Osteocyte (in vitro differentiated cells): ENCODE data around the gene FNBP1. TPM values are rescaled to one million over a fixed set of nuclear protein-coding genes. Genes with fewer than 3 reads are reported as not detected.

ENCODE experiments used
- DNase-seq: peaks from one replicate; pipeline ENCODE4 v3.0.0; 2021; ENCODE audit warnings: mixed read lengths; ENCODE audit not compliant: unreplicated experiment; ENCODE audit errors: extremely low spot score
- H3K27ac Mint-ChIP-seq: one replicate; pipeline ENCODE4 v1.8.0; 2021; ENCODE audit warnings: mild to moderate bottlenecking, mixed read lengths; ENCODE audit not compliant: unreplicated experiment
- H3K27me3 Mint-ChIP-seq: one replicate; pipeline ENCODE4 v1.8.0; 2021; ENCODE audit warnings: mixed read lengths; ENCODE audit not compliant: unreplicated experiment
- H3K36me3 Mint-ChIP-seq: one replicate; pipeline ENCODE4 v1.8.0; 2021; ENCODE audit warnings: mixed read lengths; ENCODE audit not compliant: unreplicated experiment
- H3K4me1 Mint-ChIP-seq: one replicate; pipeline ENCODE4 v1.8.0; 2021; ENCODE audit warnings: mixed read lengths; ENCODE audit not compliant: unreplicated experiment
- H3K4me3 Mint-ChIP-seq: one replicate; pipeline ENCODE4 v1.8.0; 2021; ENCODE audit warnings: mild to moderate bottlenecking, moderate library complexity, mixed read lengths; ENCODE audit not compliant: unreplicated experiment
- H3K9me3 Mint-ChIP-seq: one replicate; pipeline ENCODE4 v1.8.0; 2021; ENCODE audit warnings: mixed read lengths; ENCODE audit not compliant: unreplicated experiment
- total RNA-seq: library from RNA; stranded (reverse); gene quantifications from 2 replicates; pipeline ENCODE4 v1.2.1, GENCODE V29; 2021
- TF ChIP-seq, protein P1 (sequence below): fragments of 200-600 bp; sonication (generic); IDR thresholded peaks from 2 replicates; pipeline ENCODE4 v1.5.0; 2021; ENCODE audit warnings: antibody characterized with exemption, mild to moderate bottlenecking, moderate library complexity

FNBP1 gene
- total RNA-seq, 1 donor from 2014 or later, result 62.2 TPM

DNA sequence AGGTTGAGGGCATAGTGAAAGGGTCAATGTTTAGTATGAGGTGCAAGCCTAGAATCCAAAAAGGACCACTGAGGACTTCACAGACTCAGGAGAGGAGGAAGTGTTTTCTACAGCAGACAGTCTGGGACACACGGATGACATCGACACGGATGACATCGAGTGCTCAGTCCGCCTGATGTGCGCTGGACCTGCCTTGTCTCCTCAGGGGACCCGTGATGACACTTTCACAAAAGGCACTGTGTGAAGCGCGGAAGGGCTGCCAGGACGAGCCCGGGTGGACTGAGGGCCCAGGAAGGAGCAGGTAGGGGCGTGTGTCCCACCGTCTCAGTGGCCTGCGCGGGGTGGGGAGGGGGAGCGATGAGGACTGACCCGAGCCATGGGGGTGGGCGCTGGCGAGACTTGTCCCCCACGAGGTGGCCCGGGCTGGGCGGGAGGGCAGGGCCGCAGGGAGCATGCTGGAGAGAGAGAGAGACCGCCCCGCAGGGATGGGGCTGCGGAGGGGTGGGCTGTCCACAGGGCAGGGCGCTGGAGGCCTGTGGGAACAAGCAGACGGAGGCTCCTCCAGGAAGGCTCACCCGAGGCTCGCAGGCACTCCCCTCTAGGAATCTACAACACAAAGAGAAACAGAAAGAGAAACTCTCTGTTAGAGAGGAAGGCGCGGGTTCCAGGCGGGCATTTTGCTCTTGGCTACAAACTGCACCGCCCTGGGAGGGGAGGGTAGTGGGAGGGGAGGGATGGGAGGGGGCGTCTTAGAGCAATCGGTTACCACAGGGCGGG lies 152.9 kb downstream of the FNBP1 start:
- Mint-ChIP-seq H3K4me1 (peaks cover 45% of the 10 kb centered on the region), H3K27me3 (no peaks in the 10 kb centered on the region), H3K9me3 (no peaks in the 10 kb centered on the region), H3K27ac (no peak overlapping the region), H3K4me3 (no peak overlapping the region), H3K36me3 (peaks cover 15% of the 10 kb centered on the region)
- TF ChIP-seq, protein P1, sequence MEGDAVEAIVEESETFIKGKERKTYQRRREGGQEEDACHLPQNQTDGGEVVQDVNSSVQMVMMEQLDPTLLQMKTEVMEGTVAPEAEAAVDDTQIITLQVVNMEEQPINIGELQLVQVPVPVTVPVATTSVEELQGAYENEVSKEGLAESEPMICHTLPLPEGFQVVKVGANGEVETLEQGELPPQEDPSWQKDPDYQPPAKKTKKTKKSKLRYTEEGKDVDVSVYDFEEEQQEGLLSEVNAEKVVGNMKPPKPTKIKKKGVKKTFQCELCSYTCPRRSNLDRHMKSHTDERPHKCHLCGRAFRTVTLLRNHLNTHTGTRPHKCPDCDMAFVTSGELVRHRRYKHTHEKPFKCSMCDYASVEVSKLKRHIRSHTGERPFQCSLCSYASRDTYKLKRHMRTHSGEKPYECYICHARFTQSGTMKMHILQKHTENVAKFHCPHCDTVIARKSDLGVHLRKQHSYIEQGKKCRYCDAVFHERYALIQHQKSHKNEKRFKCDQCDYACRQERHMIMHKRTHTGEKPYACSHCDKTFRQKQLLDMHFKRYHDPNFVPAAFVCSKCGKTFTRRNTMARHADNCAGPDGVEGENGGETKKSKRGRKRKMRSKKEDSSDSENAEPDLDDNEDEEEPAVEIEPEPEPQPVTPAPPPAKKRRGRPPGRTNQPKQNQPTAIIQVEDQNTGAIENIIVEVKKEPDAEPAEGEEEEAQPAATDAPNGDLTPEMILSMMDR, result no peak
- no peak for DNase-seq

DNA sequence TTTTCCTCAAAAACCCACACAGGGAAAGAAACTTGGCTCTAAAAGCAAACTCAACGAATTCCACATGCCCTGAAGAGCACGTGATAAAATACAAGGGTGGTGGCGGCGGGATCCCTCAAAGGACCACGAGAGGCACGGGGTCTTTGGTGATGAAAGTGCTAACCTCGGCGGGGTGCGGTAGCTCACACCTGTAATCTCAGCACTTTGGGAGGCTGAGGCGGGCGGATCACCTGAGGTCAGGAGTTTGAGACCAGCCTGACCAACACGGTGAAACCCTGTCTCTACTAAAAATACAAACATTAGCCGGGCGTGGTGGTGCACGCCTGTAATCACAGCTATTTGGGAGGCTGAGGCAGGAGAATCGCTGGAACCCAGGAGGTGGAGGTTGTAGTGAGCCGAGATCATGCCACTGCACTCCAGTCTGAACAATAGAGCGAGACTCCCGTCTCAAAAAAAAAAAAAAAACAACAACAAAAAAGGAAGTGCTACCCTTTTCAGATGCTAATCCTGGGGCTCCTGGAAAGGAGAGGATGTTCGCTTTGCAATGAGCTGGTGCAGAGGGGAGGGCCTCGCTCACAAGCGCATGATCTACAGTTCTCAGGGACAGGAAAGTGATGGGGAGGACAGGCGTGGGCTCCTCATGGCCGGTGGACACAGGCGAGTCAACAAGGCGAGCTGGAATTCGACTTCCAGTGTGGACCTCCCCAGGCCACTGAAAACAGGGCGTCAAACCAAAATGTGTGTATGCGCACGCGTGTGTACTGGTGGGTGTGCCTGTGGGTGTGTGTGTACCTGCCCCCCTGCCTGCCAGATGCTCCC lies 153.7 kb downstream of the FNBP1 start:
- Mint-ChIP-seq H3K36me3 (peaks cover 12% of the 10 kb centered on the region), H3K27me3 (no peaks in the 10 kb centered on the region), H3K9me3 (no peaks in the 10 kb centered on the region), H3K4me3 (no peak overlapping the region), H3K27ac (no peak overlapping the region), H3K4me1 (peaks cover 53% of the 10 kb centered on the region)
- TF ChIP-seq, protein P1, result no peak
- DNase-seq, result no peak

DNA sequence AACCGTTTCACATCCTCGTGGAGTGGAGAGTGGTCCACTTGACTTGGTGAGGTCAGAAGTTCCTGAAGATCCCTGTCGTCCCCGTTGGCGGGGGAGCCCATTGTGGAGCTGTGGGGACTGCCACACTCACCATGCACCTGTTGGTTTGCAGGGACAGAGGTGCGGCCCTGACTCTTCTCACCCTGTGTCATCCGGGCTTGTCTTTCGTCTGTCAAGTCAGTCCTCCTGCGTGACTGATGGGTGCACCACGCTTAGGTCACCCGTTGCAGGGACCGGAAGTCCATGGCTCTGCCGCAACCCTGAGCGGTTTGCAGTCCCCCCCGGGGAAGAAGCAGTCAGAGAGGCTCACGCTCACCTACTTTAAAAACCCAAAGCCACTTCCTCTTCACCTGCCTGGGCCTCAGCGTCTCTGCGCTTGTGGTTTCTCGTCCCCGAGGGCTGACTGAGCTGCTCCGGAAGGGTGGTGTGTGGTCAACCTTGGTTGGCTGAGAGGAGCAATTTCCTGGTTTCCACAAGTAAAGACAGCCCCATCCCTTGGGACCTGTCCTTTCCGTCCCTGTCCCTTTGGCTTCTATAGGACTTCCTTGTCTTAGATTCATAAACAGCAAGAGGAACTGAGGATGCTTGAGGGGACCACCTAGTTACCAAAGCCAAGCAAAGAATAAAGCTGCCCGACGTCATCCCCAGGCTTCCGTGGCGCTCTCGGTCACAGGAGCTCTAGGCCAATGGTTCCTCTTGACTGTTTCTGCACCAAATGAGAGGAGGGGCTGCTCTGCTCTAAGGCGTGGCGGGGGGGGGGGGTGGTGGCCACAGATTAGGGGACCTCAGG lies 154.5 kb downstream of the FNBP1 start:
- no peak overlapping the region for H3K27ac Mint-ChIP-seq
- peaks cover 58% of the 10 kb centered on the region for H3K4me1 Mint-ChIP-seq
- H3K4me3 Mint-ChIP-seq, result no peak overlapping the region

DNA sequence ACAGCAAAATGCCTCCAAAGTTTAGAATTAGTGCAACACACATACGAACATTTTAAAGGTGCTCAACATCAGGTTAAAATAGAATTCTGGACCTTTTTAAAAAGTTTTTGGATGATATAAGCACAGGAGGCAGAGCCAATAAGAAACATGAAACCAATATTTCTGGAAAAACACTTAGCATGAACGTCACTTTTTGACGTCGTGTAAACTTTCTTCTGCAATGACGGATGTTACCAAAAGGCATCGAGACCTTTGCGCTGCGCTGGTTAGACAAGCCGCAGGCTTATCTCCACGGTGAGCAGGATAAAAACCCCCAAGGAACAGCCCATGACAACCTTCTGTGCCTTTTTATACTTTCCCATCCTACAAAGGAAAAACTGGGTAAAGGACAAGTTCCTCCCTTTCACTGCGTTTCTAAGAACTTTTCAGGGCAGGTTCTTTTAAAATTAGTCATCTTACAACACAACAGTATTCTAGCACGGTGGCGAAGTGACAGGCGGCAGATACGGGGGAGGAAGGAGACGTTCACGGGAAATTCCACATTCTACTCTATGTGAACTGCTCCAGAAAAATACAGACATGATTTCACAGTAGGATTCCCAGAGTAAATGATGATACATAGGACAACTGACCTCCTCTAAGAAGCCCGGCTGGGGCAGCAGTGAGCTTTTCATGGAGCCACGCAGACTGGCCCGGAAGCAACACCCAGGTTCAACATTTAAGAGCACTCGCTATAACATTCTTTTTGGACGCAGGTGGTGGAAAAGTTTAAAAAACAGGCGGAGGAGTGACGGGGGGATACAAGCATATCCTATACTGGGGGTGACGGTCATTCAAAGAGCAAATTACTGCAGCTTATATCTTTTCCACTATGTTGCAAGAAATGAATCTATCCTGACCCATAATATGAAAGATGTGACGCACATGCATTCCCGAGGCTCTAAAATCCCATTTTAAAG lies 155.4 kb downstream of the FNBP1 start:
- DNase-seq, result no peak

More for the DNA sequence above, 154.5 kb downstream of the FNBP1 start:
- H3K36me3 Mint-ChIP-seq, result peaks cover 12% of the 10 kb centered on the region
- DNase-seq, result no peak
- no peaks in the 10 kb centered on the region for H3K9me3 Mint-ChIP-seq
- TF ChIP-seq, protein P1, result no peak
- no peaks in the 10 kb centered on the region for H3K27me3 Mint-ChIP-seq

More for the DNA sequence above, 155.4 kb downstream of the FNBP1 start:
- peak overlapping the region; percentile 46 for H3K27ac Mint-ChIP-seq
- H3K36me3 Mint-ChIP-seq, result peaks cover 9% of the 10 kb centered on the region
- no peaks in the 10 kb centered on the region for H3K9me3 Mint-ChIP-seq
- H3K4me1 Mint-ChIP-seq, result peaks cover 52% of the 10 kb centered on the region
- TF ChIP-seq, protein P1, result peak; percentile 47
- H3K27me3 Mint-ChIP-seq, result no peaks in the 10 kb centered on the region
- H3K4me3 Mint-ChIP-seq, result no peak overlapping the region
